H1 (cell line): ENCODE data around the gene GNG12. TPM values are rescaled to one million over a fixed set of nuclear protein-coding genes. Genes with fewer than 3 reads are reported as not detected.

Experiments used
- CTCF ChIA-PET: fragments of 300-600 bp; sonication (Branson Sonifier 250); formaldehyde crosslinking; loops from one replicate; lab custom pipeline; 2021; ENCODE audit not compliant: partially characterized antibody; lab: Charles Lee
- POLR2A ChIA-PET: fragments of 300-600 bp; sonication (Branson Sonifier 250); formaldehyde crosslinking; loops from one replicate; lab custom pipeline; 2021; ENCODE audit warnings: inconsistent platforms; ENCODE audit not compliant: partially characterized antibody; lab: Charles Lee
- DNase-seq, 2 experiments: peaks; one replicate each; pipeline versions ENCODE4 v3.0.0 to v3.0.0-alpha.2; 2010 to 2022; ENCODE audit warnings: low spot score in 2 of 2, low read depth in 1 of 2, mixed read lengths in 1 of 2
- FAIRE-seq: peaks from 2 replicates; lab custom pipeline; 2011; peaks lifted over from hg19 to GRCh38; lab: Jason Lieb, UNC
- H2AFZ ChIP-seq: 2 replicates; pipeline ENCODE4 v1.8.1; 2012; ENCODE audit warnings: low read length, inconsistent platforms
- H2AK5ac ChIP-seq: 2 replicates; pipeline ENCODE4 v1.6.1; 2013; ENCODE audit warnings: low read depth, low read length
- H2BK120ac ChIP-seq: replicated peaks from 2 replicates; pipeline ENCODE3; 2013; ENCODE audit warnings: low read depth, low read length, inconsistent platforms
- H2BK12ac ChIP-seq: 2 replicates; pipeline ENCODE4 v1.6.1; 2013; ENCODE audit warnings: low read depth, low read length
- H2BK15ac ChIP-seq: 2 replicates; pipeline ENCODE4 v1.6.1; 2013; ENCODE audit warnings: low read length
- H2BK20ac ChIP-seq: 2 replicates; pipeline ENCODE4 v1.6.1; 2013; ENCODE audit warnings: low read length
- H2BK5ac ChIP-seq: 2 replicates; pipeline ENCODE4 v1.6.1; 2013; ENCODE audit warnings: low read depth, low read length
- H3K14ac ChIP-seq: 2 replicates; pipeline ENCODE4 v1.6.1; 2013; ENCODE audit warnings: inconsistent platforms; ENCODE audit not compliant: insufficient read length
- H3K18ac ChIP-seq: 2 replicates; pipeline ENCODE4 v1.6.1; 2013; ENCODE audit warnings: low read length; ENCODE audit errors: extremely low read depth
- H3K23ac ChIP-seq: 2 replicates; pipeline ENCODE4 v1.6.1; 2013; ENCODE audit warnings: inconsistent platforms; ENCODE audit not compliant: insufficient read length
- H3K23me2 ChIP-seq: 2 replicates; pipeline ENCODE4 v1.6.1; 2013; ENCODE audit warnings: low read depth, low read length
- H3K27ac ChIP-seq: 2 replicates; pipeline ENCODE4 v1.6.1; 2011; ENCODE audit warnings: low read depth, low read length, inconsistent platforms
- H3K27me3 ChIP-seq, 4 experiments: replicated peaks in 1 of 4; 1 replicate in 1 of 4; 2 replicates in 3 of 4; pipeline versions ENCODE4 v1.6.1 to v1.8.1; 2011 to 2013; ENCODE audit warnings: low read length in 3 of 4, mild to moderate bottlenecking in 3 of 4, inconsistent platforms in 2 of 4, mixed read lengths in 2 of 4, moderate library complexity in 1 of 4; ENCODE audit not compliant: control insufficient read depth in 3 of 4, insufficient read depth in 3 of 4; ENCODE audit errors: extremely low read depth in 1 of 4
- H3K36me3 ChIP-seq, 4 experiments: 2 replicates each; pipeline versions ENCODE4 v1.6.1 to v1.8.1; 2011 to 2013; ENCODE audit warnings: mild to moderate bottlenecking in 4 of 4, low read length in 3 of 4, moderate library complexity in 2 of 4, control low read depth in 1 of 4, inconsistent platforms in 1 of 4; ENCODE audit not compliant: insufficient read depth in 4 of 4, control insufficient read depth in 2 of 4
- H3K4ac ChIP-seq: replicated peaks from 2 replicates; pipeline ENCODE3; 2013; ENCODE audit warnings: low read length, low read depth, mixed read lengths, inconsistent platforms; ENCODE audit not compliant: insufficient read length
- H3K4me1 ChIP-seq, 4 experiments: replicated peaks in 1 of 4; 1 replicate in 1 of 4; 2 replicates in 3 of 4; pipeline versions ENCODE4 v1.6.1 to v1.8.1; 2011 to 2013; ENCODE audit warnings: low read length in 3 of 4, inconsistent platforms in 2 of 4, mixed read lengths in 1 of 4; ENCODE audit not compliant: insufficient read depth in 4 of 4, control insufficient read depth in 3 of 4
- H3K4me2 ChIP-seq, 2 experiments: 2 replicates each; pipeline versions ENCODE4 v1.6.1 to v1.8.1; 2011 to 2013; ENCODE audit warnings: low read depth in 2 of 2, low read length in 2 of 2, control low read depth in 1 of 2, inconsistent platforms in 1 of 2, mild to moderate bottlenecking in 1 of 2; ENCODE audit not compliant: insufficient read depth in 1 of 2
- H3K4me3 ChIP-seq, 4 experiments: fragments of 200-600, 300-600 bp in 1 of 4; sonication (generic), shearing (Covaris generic), sonication (Bioruptor Twin) in 1 of 4; 2 replicates each; pipeline versions ENCODE4 v1.5.1 to v1.8.1; 2011 to 2016; ENCODE audit warnings: low read length in 4 of 4, low read depth in 3 of 4, control low read depth in 2 of 4, inconsistent platforms in 2 of 4, mild to moderate bottlenecking in 2 of 4, mixed read lengths in 1 of 4, moderate library complexity in 1 of 4; ENCODE audit not compliant: insufficient read depth in 2 of 4; ENCODE audit errors: extremely low read depth in 1 of 4
- H3K56ac ChIP-seq: replicated peaks from 2 replicates; pipeline ENCODE3; 2013; ENCODE audit warnings: low read depth, mild to moderate bottlenecking, mixed read lengths, low read length, inconsistent platforms; ENCODE audit not compliant: insufficient read length
- H3K79me1 ChIP-seq: 2 replicates; pipeline ENCODE4 v1.6.1; 2013; ENCODE audit warnings: low read depth, low read length, control low read depth
- H3K79me2 ChIP-seq, 2 experiments: 2 replicates each; pipeline versions ENCODE4 v1.6.1 to v1.8.1; 2012 to 2013; ENCODE audit warnings: low read length in 2 of 2, mild to moderate bottlenecking in 2 of 2, inconsistent platforms in 1 of 2; ENCODE audit not compliant: insufficient read depth in 2 of 2, control insufficient read depth in 1 of 2
- H3K9ac ChIP-seq, 4 experiments: replicated peaks in 1 of 4; 1 replicate in 1 of 4; 2 replicates in 3 of 4; pipeline versions ENCODE4 v1.6.1 to v1.8.1; 2011 to 2013; ENCODE audit warnings: low read depth in 3 of 4, low read length in 3 of 4, control low read depth in 2 of 4, mild to moderate bottlenecking in 2 of 4, moderate library complexity in 2 of 4, inconsistent platforms in 1 of 4; ENCODE audit errors: extremely low read depth in 1 of 4
- H3K9me3 ChIP-seq, 2 experiments: 2 replicates each; pipeline versions ENCODE4 v1.6.1 to v1.8.1; 2012 to 2013; ENCODE audit warnings: mild to moderate bottlenecking in 2 of 2, moderate library complexity in 2 of 2, control low read depth in 1 of 2, inconsistent platforms in 1 of 2, low read depth in 1 of 2, low read length in 1 of 2, mixed read lengths in 1 of 2; ENCODE audit not compliant: insufficient read depth in 2 of 2
- H4K20me1 ChIP-seq, 2 experiments: replicated peaks in 1 of 2; 2 replicates each; pipeline versions ENCODE3 to v1.8.1; 2011 to 2013; ENCODE audit warnings: inconsistent platforms in 2 of 2, low read length in 2 of 2, mild to moderate bottlenecking in 1 of 2; ENCODE audit not compliant: insufficient read depth in 2 of 2, control insufficient read depth in 1 of 2
- H4K5ac ChIP-seq: 2 replicates; pipeline ENCODE4 v1.6.1; 2013; ENCODE audit warnings: low read length, low read depth, mixed read lengths, inconsistent platforms; ENCODE audit not compliant: insufficient read length
- H4K8ac ChIP-seq: 2 replicates; pipeline ENCODE4 v1.8.0; 2013; ENCODE audit warnings: mild to moderate bottlenecking, moderate library complexity, low read length, inconsistent platforms; ENCODE audit not compliant: insufficient read depth; ENCODE audit errors: extremely low read depth
- H4K91ac ChIP-seq: replicated peaks from 2 replicates; pipeline ENCODE3; 2013; ENCODE audit warnings: low read length, mixed read lengths, inconsistent platforms; ENCODE audit not compliant: insufficient read length
- BCL11A ChIP-seq, 2 experiments: IDR thresholded peaks; one replicate each; pipeline ENCODE4 v1.6.1; 2011; ENCODE audit warnings: low read depth in 2 of 2, low read length in 2 of 2, mild to moderate bottlenecking in 2 of 2
- EZH2 ChIP-seq: fragments of 200-600 bp; sonication (generic); IDR thresholded peaks from 2 replicates; pipeline ENCODE4 v1.7.1; 2012; ENCODE audit warnings: low read depth, mild to moderate bottlenecking, moderate library complexity, low read length, inconsistent platforms; ENCODE audit not compliant: severe bottlenecking
- NANOG ChIP-seq: IDR thresholded peaks from 2 replicates; pipeline ENCODE4 v1.6.1; 2011; ENCODE audit warnings: low read length, low read depth, mild to moderate bottlenecking, inconsistent platforms; ENCODE audit not compliant: insufficient read depth, poor library complexity, severe bottlenecking
- SAP30 ChIP-seq: fragments of 300-600 bp; sonication (generic); IDR thresholded peaks from 2 replicates; pipeline ENCODE4 v1.7.1; 2012; ENCODE audit warnings: low read length, moderate library complexity, mild to moderate bottlenecking, inconsistent platforms; ENCODE audit not compliant: insufficient read depth, insufficient replicate concordance
- SIRT6 ChIP-seq: IDR thresholded peaks from one replicate; pipeline ENCODE4 v1.7.1; 2012; ENCODE audit warnings: low read length, inconsistent platforms
- TCF12 ChIP-seq: IDR thresholded peaks from 2 replicates; pipeline ENCODE4 v1.6.1; 2011; ENCODE audit warnings: low read depth, mild to moderate bottlenecking, low read length
- YY1 ChIP-seq: IDR thresholded peaks from 2 replicates; pipeline ENCODE4 v1.6.1; 2011; ENCODE audit warnings: low read depth, mild to moderate bottlenecking, low read length
- WGBS, 2 experiments: shearing (Covaris generic) in 1 of 2; methylation state at CpG; one replicate each; pipeline versions ENCODE4 v1.1.6 to v1.1.7; 2013 to 2015; ENCODE audit warnings: low lambda C conversion rate in 2 of 2, mixed read lengths in 2 of 2, inconsistent platforms in 1 of 2, low coverage in 1 of 2, missing lambda C conversion rate in 1 of 2; ENCODE audit not compliant: insufficient replicate concordance in 2 of 2, insufficient coverage in 1 of 2, insufficient read length in 1 of 2; ENCODE audit errors: extremely low coverage in 1 of 2, missing lambda C conversion rate in 1 of 2; 5-methylcytosine and 5-hydroxymethylcytosine counted together
- polyA plus RNA-seq, 7 experiments: library from polyadenylated mRNA; depleted of rRNA in 3 of 7; stranded (reverse) in 5 of 7; unstranded in 2 of 7; fragments of >200 nt in 5 of 7; fragments of 200-250 nt in 2 of 7; gene quantifications; 1 replicate in 5 of 7; 2 replicates in 1 of 7; 4 replicates in 1 of 7; pipeline versions ENCODE4 v1.2.1 to v1.2.3, GENCODE V29; 2011 to 2013; ENCODE audit warnings: missing spikeins in 2 of 7, mixed read lengths in 2 of 7
- total RNA-seq: library from RNA; stranded (reverse); fragmentation: NEBNext Ultra II Directional; extraction: Animal tissue kit (Norgen Biotek cat#: 25700); gene quantifications from 2 replicates; pipeline ENCODE4 v1.2.1, GENCODE V29; 2021

GNG12 gene
- total and polyA plus RNA-seq, 2 of the 8 experiments (the other 6 are each of a cell fraction or from before 2014, with no cell fraction given): 11.4 to 35.8 TPM

GRCh38 chr1:67719329-67720196, 113.7 kb downstream of the GNG12 start:
- H2BK120ac ChIP-seq: no peak overlapping the region
- no peaks in the 10 kb centered on the region for H3K27me3 ChIP-seq
- H3K4me3 ChIP-seq: no peak overlapping the region
- no peaks in the 10 kb centered on the region for H3K36me3 ChIP-seq
- no peak overlapping the region for H3K56ac ChIP-seq
- TF ChIP-seq SAP30: no peak
- no peak for TF ChIP-seq NANOG
- TF ChIP-seq YY1: no peak
- TF ChIP-seq SIRT6: no peak
- TF ChIP-seq EZH2: no peak
- TF ChIP-seq TCF12: no peak
- TF ChIP-seq BCL11A (IDR thresholded peaks at IDR 0.05; ENCODE audit: low read depth in 2 of 2, low read length in 2 of 2): no peak
- TF ChIP-seq, all 59 proteins: peak for 0
- no peak overlapping the region for H4K5ac ChIP-seq
- H2AFZ ChIP-seq: no peak overlapping the region
- DNase-seq (no peak), FAIRE-seq (no peak)
- no peaks in the 10 kb centered on the region for H3K23me2 ChIP-seq
- H3K79me1 ChIP-seq: 0 out of 2 replicates have a peak, but pooled peaks cover 2% of the 10 kb centered on the region
- no peak overlapping the region for H3K4me2 ChIP-seq
- ChIA-PET POLR2A (no interaction called here), CTCF (interaction anchor here (0.6 to 4.4 kb wide), 11 partner anchors 18 to 508 kb away, joined by 3 to 24 read pairs (median 4); no protein-coding TSS in a partner anchor)
- no peak overlapping the region for H2BK15ac ChIP-seq
- H4K20me1 ChIP-seq: no peaks in the 10 kb centered on the region
- H2BK5ac ChIP-seq: no peak overlapping the region
- no peak overlapping the region for H2AK5ac ChIP-seq
- no peak overlapping the region for H3K18ac ChIP-seq
- no peak overlapping the region for H3K9ac ChIP-seq
- H4K91ac ChIP-seq: no peak overlapping the region
- no peak overlapping the region for H3K23ac ChIP-seq
- no peak overlapping the region for H3K4ac ChIP-seq
- no peak overlapping the region for H3K27ac ChIP-seq
- H2BK20ac ChIP-seq: no peak overlapping the region
- H3K14ac ChIP-seq: no peak overlapping the region
- 92% methylated on average over 6 of the region's 6 CpGs; no CpG with 5 or more reads in 1 of the 2 experiments for WGBS, 2 experiments
- H3K4me1 ChIP-seq: peaks cover 0 to 7% (median 3%) of the 10 kb centered on the region in 4 experiments; a peak in 3 of 7 replicates
- H3K79me2 ChIP-seq: no peaks in the 10 kb centered on the region
- H2BK12ac ChIP-seq: no peak overlapping the region
- no peak overlapping the region for H4K8ac ChIP-seq
- H3K9me3 ChIP-seq: no peaks in the 10 kb centered on the region
